RCC 7860 (cell line): Measurements from ENCODE around the gene IFNL4.
A peak's percentile ranks its signal among the peaks of the same experiment; 100 is the strongest.
"Not testable (repeated sequence)": the region's sequence is repeated elsewhere in the genome, so short reads cannot be mapped to it uniquely, and the experiment has no call there.

Experiments used
- DNase-seq: peaks from one replicate; pipeline ENCODE4 v3.0.0-alpha.2; 2015; ENCODE audit warnings: low spot score
- FAIRE-seq: peaks from 2 replicates; lab custom pipeline; 2012; peaks lifted over from hg19 to GRCh38; lab: Jason Lieb, UNC

IFNL4 gene

DNA sequence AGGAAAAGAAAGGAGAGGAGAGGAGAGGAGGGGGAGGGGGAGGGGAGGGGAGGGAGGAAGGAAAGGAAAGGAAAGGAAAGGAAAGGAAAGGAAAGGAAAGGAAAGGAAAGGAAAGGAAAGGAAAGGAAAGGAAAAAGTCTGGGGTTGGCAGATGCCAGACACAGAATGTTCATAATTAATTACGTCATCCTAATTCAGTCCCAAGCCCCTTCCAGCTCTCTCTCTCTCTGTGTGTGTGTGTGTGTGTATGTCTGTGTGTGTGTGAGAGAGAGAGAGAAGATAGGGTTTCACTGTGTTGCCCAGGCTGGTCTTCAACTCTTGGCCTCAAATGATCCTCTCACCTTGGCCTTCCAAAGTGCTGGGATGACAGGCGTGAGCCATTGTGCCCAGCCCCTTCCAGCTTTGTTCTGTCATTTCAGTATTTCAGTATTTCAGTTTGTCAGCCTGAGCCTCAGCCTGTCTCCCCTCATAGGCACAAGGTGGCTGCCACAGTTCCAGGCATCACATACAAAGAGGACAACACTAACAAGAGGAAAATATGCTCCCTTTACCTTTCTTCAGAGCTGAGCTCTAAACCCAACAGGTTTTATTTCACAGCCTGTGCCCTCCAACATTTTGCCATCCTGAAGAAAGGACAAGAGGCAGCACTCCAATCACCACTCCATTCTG lies 18.4 kb downstream of the IFNL4 start:
- FAIRE-seq = no peak
- DNase-seq = no peak

DNA sequence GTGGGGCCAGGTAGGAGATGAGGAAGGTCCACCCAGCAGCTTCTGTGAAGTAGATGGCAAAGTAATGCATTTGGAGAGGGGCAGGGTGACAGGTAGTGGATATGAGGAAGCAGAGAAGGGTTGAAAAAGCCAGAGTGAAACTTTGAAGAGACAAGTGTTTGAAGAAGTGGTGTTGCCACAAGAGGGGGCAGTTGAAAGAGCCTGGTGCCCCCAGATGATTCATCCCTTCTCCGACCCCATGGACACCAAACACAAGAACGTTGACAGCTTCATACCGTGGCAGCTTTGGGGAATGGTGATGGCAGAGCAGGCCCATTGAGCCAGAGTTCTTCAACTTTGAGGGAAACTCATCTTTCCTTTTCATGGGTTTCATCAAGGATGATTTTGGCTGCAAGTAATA lies 23.7 kb downstream of the IFNL4 start:
- FAIRE-seq = no peak
- no peak for DNase-seq

DNA sequence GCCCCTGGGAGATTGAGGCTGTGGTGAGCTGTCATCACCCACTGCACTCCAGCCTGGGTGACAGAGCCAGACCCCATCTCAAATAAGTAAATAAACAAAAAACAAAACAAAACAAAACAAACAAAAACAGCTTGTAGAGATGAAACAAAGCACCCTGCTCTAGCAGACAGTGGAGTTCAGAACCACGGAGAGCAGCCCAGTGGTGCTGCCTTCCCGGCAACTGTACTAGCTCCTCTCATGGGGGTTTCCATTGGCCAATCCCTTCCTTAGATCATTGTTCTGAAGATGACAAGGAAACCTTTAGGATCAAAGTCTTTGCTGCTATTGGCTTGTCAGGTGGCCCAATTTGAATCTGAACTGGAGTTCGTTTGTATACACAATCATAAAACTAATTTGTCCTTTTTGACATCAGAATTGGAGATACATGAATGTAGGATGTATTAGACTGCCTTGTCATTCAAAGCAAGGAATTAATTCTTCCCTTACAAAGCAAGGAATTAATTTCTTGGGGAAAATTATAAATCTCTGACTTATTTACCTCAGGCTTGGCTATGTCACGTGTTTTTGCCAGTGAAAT lies 24.9 kb downstream of the IFNL4 start:
- DNase-seq (no peak), FAIRE-seq (no peak)

DNA sequence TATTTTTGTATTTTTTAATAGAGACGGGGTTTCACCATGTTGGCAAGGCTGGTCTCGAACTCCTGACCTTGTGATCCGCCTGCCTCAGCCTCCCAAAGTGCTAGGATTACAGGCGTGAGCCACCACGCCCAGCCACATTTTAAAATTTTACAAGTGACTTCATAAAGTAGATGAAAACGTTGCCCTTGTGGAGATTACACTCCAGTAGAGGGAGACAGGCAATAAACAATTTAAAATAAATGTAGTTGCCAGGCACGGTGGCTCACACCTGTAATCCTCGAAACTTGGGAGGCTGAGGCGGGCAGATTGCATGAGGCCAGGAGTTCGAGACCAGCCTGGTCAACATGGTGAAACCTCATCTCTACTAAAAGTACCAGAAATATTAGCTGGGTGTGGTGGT lies 29.5 kb downstream of the IFNL4 start:
- FAIRE-seq, DNase-seq: not testable (repeated sequence)

GRCh38 chr19:39218230-39219007 lies 30.2 kb downstream of the IFNL4 start:
- FAIRE-seq (no peak), DNase-seq (no peak)

GRCh38 chr19:39217094-39217493 lies 31.6 kb downstream of the IFNL4 start:
- DNase-seq = no peak
- no peak for FAIRE-seq

GRCh38 chr19:39215323-39215722 lies 33.3 kb downstream of the IFNL4 start:
- FAIRE-seq = not testable (repeated sequence)

GRCh38 chr19:39212375-39212742 lies 36.3 kb downstream of the IFNL4 start:
- no peak for DNase-seq

More at GRCh38 chr19:39215323-39215722, 33.3 kb downstream of the IFNL4 start:
- DNase-seq = not testable (repeated sequence)

GRCh38 chr19:39211731-39212374 lies 36.8 kb downstream of the IFNL4 start:
- FAIRE-seq = no peak
- DNase-seq = no peak

More at GRCh38 chr19:39212375-39212742, 36.3 kb downstream of the IFNL4 start:
- no peak for FAIRE-seq

DNA sequence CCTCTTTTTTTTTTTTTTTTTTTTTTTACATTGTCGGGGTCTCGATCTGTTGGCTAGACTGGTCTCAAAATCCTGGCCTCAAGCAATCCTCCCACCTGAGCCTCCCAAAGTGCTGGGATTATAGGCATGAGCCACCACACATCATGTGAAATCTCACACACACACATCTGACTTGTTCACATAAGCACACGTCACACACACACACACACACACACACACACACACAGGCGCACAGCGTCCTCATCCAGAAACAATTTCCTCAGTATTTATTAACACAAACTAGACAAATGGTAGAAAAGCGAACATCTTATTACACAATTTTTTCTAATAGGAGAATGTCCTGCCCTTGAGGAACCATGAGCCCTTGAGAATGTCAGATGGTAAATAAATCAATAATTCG lies 39.5 kb downstream of the IFNL4 start:
- DNase-seq (no peak), FAIRE-seq (no peak)

- DNase-seq (no peak), FAIRE-seq (no peak)
Observed at GRCh38 chr19:39208175-39208795, 40.4 kb downstream of the IFNL4 start.

DNA sequence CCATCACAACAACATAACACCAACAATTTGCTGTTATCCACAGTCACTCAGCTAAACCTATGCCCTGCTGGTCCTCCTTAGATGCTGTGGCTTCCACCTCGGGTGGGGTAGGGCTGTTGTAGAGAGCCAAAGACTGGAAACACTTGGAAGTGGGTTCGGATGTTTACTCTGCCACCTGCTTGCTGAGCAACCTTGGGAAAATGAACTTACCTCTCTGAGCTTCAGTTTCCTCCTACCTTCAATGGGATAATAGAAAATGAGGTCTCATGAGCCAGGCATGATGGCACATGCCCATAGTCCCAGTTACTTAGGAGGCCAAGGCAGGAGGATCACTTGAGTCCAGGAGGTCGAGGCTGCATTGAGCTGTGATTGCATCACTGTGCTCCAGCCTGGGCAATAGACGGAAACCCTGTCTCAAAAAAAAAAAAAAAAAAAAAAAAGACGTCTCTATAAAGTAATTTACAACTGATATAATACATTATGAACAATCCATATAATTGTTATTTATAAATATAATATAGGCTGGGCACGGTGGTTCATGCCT lies 41.3 kb downstream of the IFNL4 start:
- FAIRE-seq = no peak

GRCh38 chr19:39206122-39206521 lies 42.5 kb downstream of the IFNL4 start:
- no peak for DNase-seq
- no peak for FAIRE-seq

More for the DNA sequence above, 41.3 kb downstream of the IFNL4 start:
- no peak for DNase-seq

- FAIRE-seq = no peak
- no peak for DNase-seq
Observed at GRCh38 chr19:39205449-39205764, 43.2 kb downstream of the IFNL4 start.

- DNase-seq (no peak), FAIRE-seq (no peak)
Observed at GRCh38 chr19:39203372-39204341, 45.0 kb downstream of the IFNL4 start, which contains the start of gene SYCN. Gene SYCN (minus strand): TSS chr19:39204263. CDS start chr19:39204254, 9 bp downstream.

GRCh38 chr19:39202998-39203355 lies 45.7 kb downstream of the IFNL4 start:
- FAIRE-seq = no peak
- DNase-seq = no peak

GRCh38 chr19:39200803-39201115 lies 47.9 kb downstream of the IFNL4 start:
- DNase-seq (no peak), FAIRE-seq (no peak)

- no peak for DNase-seq
- FAIRE-seq = no peak
Observed at GRCh38 chr19:39200066-39200802, 48.4 kb downstream of the IFNL4 start.

- DNase-seq = peak; percentile 55
Observed at GRCh38 chr19:39199025-39199424, 49.6 kb downstream of the IFNL4 start.

More at GRCh38 chr19:39199025-39199424, 49.6 kb downstream of the IFNL4 start:
- no peak for FAIRE-seq
